COLO668 (cell line): Measurements from ENCODE around the gene GDF10.

Experiments used
- DNase-seq: peaks from one replicate; lab custom pipeline; 2025; ENCODE audit not compliant: unreplicated experiment; lab: John Stamatoyannopoulos, UW

The GDF10 gene

GRCh38 chr10:47290338-47290737, 9.7 kb upstream of the GDF10 start:
- no peak for DNase-seq

DNA sequence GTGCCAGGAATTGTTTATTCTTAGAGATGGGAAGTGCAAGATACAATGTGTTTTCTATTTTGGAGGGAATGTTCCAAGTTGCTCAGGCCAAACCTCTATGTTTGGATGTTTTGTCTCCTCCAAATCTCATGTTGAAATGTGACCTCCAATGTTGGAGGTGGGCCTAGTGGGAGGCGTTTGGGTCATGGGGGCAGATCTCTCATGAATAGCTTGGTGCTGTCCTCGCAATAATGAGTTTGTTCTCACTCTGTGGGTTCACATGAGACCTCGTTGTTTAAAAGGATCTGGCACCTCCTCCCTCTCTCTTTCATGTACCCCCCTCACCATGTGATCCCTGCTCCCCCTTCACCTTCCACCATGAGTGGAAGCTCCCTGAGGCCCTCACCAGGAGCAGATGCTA, 8.3 kb upstream of the GDF10 start:
- no peak for DNase-seq

- DNase-seq: no peak
Observed at GRCh38 chr10:47294057-47294456, 5.9 kb upstream of the GDF10 start.

- DNase-seq: no peak
Observed at GRCh38 chr10:47294501-47294900, 5.5 kb upstream of the GDF10 start.

GRCh38 chr10:47295411-47295810, 4.6 kb upstream of the GDF10 start:
- DNase-seq: no peak

DNA sequence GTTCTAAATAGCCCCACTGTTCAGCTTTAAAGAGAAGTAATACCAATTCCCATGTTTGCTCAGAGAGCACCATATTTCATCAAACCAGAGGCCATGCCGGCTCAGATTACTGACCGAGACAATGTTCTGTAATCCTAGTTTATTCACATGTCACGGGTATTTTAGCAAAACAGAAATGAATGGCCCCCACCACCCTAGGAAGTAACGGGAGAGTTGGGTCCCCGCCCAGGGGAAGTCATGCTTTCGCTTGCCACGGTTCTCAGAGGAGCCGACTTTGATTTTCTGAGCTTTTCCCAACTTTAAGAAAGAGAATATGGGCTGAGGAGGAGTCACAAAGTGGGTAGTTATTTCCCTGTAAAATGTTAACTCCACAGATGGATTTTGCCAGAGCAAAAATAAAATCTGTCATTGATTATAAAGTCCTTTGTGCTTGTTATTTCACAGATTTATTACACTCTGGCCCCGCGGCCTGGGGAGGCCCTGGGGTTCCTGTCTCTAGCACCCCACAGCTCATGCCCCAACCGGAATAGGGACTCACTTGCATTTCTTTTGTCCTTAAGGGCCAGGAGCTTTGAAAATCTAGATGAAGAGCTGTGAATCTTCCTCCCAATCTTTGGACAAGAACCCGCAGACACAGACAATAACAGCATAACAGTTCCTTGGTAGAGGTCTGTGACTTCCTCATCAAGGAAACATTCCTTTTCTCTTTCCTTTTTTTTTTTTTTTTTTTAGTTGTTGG, 3.7 kb upstream of the GDF10 start:
- DNase-seq: no peak

DNA sequence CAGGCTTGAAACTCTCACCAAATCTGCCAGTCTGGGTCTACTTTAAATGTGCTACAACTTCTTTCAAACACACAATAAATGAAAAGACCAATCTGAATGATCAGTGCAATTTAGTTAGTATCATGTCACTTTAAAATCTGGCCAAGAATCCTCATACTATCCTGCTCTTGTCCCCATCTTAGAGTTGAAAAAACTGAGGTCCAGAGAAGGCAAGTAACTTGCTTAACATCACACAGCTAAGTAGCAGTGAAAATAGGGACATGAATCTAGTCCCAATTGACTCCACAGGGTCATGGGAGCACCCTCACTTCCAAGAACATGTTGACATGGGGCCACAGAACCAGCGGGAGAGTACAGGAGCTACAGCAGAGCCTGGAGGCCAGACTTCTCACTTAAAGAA, 3.1 kb upstream of the GDF10 start:
- no peak for DNase-seq

DNA sequence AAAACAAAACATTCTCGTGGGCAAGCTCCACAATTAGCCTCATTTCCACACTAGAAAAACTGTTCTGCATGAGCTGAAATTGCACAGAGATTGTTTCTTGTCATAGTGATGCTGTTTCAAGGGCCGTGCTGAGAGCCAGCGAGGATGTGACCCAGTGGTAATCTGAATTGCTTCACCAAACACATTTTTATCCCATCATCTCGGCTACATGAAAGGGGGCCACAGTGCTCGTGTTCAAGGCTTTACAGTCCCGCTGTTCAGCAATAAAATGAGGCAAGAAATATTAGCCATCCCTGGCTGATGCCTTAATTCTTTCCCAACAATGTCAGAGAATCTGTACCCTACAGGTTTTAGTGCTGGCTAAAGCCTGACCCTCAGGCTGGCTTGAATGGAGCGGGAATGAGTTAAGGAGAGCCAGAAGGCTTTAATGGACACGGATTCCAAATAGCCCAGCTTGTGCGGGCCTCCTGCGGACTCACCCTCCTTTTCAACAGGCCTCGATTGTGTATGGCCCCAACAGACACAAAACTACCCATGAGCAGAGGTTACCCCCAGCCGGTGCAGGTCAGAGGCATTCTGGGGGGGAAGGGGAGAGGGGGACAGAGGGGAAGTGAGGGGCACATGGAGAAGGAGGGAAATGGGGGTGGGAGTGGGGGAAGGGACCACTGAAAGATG, 2.0 kb upstream of the GDF10 start:
- no peak for DNase-seq

- no peak for DNase-seq
Observed at GRCh38 chr10:47298715-47299114, 1.3 kb upstream of the GDF10 start.

- DNase-seq: no peak
Observed at GRCh38 chr10:47300429-47300931, 483 bp downstream of the GDF10 start.

DNA sequence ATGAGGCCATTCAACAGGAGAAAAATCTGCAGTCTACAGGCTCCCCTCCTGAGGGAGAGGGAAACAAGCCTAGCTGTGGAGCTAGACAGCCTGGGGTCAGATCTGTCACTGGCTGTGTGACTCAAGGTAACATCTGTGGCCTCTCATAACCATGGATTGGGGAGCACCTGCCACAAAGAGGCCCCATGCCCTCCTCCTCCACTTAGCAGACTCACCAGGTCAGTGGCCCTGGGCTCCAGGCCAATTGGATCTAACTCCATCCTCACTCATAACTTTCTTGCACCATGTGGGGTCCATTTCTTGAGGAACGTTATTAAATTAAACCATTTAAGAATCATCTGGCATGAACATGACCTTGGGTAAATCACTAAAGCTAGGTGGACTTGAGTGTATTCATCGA, 1.8 kb downstream of the GDF10 start:
- no peak for DNase-seq

- DNase-seq: no peak
Observed at GRCh38 chr10:47303105-47303504, 3.1 kb downstream of the GDF10 start.

- no peak for DNase-seq
Observed at GRCh38 chr10:47303866-47304265, 3.9 kb downstream of the GDF10 start.

DNA sequence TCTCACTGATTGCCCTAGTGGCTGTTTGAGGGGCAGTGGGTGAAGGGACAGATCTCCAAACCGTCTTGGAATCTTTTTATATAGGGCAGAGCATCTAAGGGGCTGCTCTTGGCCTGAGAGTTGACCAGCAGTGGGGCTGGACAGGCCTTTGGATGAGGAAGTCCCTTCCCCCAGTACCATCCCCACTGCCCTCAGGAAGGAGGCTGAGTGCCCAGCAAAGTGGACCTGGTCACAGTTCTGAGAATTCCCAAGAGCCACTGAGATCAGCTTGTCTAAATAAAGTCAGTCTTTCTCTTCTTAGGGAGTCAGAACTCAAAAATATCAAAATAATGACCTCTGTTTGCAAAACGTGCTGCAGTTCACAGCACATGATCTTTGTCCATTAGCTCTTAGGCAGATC, 5.6 kb downstream of the GDF10 start:
- no peak for DNase-seq

DNA sequence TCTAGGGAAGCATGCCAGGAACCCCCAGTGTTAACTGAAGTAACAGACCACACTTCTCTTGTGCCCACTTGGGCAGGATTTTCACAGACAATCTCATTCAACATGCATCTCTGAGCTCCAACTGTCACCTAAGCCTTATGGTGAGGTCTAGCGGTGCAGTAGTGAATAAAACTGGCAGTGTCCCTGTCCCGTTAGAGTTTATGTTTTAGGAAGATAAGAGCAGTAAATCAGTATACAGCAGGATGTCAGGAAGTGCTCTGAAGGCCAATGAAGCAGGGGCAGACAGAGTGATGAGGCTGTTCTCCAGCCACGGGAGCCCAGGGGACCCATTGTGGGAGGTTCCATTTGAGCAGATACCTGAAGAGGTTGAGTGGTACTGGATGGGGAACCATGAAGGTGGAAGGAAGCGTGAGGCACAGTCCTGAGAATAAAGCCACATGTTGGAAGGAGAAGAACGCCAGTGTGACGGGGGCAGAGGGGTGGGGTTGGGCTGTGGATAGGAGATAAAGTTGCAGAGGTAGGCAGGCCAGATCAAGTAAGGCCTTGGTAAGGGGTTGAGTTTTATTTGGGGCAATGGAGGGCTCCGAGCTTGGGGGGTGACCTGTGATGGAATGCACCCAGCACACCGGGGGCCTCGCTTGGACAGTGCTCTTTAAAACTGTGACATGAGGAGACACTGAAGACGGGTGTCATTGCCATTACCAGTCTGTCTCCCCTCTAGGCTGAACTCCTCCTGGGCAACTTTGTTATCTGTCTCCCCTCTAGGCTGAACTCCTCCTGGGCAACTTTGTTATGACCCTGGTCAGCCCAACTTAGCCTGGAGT, 6.6 kb downstream of the GDF10 start:
- DNase-seq: no peak

GRCh38 chr10:47307381-47307780, 7.4 kb downstream of the GDF10 start:
- no peak for DNase-seq

DNA sequence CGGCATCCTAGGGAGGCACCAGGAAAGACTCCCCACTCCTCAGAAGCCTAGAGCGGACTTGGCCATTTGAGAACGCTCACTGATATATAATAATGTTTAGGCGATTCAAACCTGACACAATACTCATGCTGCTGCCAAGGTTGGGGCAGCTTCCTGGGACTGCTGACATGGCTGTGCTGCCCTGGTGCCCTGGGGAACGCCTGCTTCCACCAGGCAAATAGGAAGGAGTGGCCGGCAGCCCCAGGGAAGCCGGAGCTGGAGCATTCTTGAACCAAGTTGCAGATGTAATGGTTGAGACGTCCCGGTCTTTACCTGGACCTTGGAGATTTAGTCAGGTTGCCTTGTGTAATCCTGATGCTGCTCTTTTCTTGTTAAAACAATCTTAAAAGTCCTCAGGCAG, 8.8 kb downstream of the GDF10 start:
- no peak for DNase-seq

DNA sequence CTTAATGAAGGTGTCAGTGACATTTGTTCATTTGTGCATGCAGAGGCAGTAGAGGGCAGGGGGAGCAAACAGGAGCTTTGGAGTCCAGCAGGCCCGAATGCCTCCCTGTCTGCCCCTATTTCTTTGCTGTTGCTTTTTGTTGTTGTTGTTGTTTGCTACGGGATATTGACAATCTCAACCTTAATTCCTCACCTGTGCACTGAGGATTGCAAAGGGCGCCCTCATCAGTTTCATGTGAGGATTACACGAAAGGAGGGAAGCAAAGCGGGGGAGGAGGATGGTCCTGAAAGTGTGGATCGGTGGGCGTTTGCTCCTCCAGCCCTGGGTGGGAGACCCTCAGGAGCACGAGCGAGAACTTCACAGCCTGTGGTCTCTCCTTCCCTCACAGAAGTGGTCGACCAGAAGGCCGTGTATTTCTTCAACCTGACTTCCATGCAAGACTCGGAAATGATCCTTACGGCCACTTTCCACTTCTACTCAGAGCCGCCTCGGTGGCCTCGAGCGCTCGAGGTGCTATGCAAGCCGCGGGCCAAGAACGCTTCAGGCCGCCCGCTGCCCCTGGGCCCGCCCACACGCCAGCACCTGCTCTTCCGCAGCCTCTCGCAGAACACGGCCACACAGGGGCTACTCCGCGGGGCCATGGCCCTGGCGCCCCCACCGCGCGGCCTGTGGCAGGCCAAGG, 9.6 kb downstream of the GDF10 start:
- DNase-seq: no peak

DNA sequence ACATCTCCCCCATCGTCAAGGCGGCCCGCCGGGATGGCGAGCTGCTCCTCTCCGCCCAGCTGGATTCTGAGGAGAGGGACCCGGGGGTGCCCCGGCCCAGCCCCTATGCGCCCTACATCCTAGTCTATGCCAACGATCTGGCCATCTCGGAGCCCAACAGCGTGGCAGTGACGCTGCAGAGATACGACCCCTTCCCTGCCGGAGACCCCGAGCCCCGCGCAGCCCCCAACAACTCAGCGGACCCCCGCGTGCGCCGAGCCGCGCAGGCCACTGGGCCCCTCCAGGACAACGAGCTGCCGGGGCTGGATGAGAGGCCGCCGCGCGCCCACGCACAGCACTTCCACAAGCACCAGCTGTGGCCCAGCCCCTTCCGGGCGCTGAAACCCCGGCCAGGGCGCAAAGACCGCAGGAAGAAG, 10.1 kb downstream of the GDF10 start:
- DNase-seq: no peak

DNA sequence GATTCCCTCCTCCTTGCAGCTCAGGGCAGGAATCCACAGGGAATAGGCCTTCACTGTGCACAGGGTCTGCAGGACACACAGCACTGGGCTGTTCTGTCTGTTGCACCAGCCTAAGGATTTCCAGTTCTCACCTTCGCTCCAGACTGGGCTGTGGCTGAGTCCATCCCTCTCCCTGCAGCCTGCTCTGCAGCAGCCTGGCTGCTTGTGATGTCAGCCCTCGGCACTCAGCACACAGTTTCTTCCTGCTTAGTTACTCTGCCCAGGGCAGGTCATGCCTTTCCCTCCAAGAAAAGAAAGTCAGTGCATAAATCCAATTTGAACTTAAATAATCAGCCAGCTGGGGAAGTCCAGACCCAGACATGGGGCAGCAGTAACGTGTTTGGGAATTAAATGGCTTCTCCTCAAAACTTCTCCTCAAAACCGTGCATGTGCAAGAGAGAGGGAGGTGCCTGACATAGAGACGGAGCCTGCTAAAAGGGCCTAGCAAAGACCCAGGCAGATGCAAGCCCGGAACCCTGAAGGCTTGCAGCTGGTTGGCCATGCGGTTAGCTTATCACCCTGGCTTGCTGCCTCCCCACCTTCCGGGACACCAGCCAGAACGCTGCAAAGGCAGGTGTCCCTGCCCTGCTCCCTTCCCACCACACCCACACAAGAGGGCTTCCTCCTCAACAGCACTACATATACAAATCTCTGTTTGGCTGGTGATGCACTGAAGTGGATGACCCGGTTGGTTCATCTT, 11.4 kb downstream of the GDF10 start:
- peak; percentile 42 for DNase-seq
